SKM-1 (cell line): ENCODE measurements around the gene PLA2G2F.

Experiments used
- DNase-seq: peaks from one replicate; lab custom pipeline; 2025; ENCODE audit not compliant: unreplicated experiment; lab: John Stamatoyannopoulos, UW

The PLA2G2F gene

GRCh38 chr1:20142001-20142710 is 3.0 kb downstream of the PLA2G2F start:
- DNase-seq: no peak

GRCh38 chr1:20143318-20143717 is 4.2 kb downstream of the PLA2G2F start:
- no peak for DNase-seq

GRCh38 chr1:20143734-20144565 is 4.8 kb downstream of the PLA2G2F start:
- DNase-seq: no peak

GRCh38 chr1:20147846-20148570 is 8.9 kb downstream of the PLA2G2F start:
- DNase-seq: no peak

GRCh38 chr1:20148571-20149500 is 9.7 kb downstream of the PLA2G2F start:
- DNase-seq: no peak

GRCh38 chr1:20149601-20150325 is 10.6 kb downstream of the PLA2G2F start:
- DNase-seq: no peak

GRCh38 chr1:20150326-20150705 is 11.2 kb downstream of the PLA2G2F start:
- DNase-seq: no peak

- DNase-seq: no peak
These were observed 11.8 kb downstream of the PLA2G2F start for GRCh38 chr1:20150969-20151368.

- DNase-seq: peak; percentile 67
These were observed 12.9 kb downstream of the PLA2G2F start for GRCh38 chr1:20151906-20152598.

GRCh38 chr1:20152599-20152930 is 13.4 kb downstream of the PLA2G2F start:
- no peak for DNase-seq

- no peak for DNase-seq
These were observed 13.9 kb downstream of the PLA2G2F start for GRCh38 chr1:20153000-20153418.

- DNase-seq: no peak
These were observed 15.2 kb downstream of the PLA2G2F start for GRCh38 chr1:20154301-20154831.

- no peak for DNase-seq
These were observed 19.4 kb downstream of the PLA2G2F start for GRCh38 chr1:20158358-20159070.

GRCh38 chr1:20160034-20160433 is 20.9 kb downstream of the PLA2G2F start:
- no peak for DNase-seq

GRCh38 chr1:20164694-20165202 is 25.6 kb downstream of the PLA2G2F start:
- peak; percentile 58 for DNase-seq

- peak; percentile 91 for DNase-seq
These were observed 26.4 kb downstream of the PLA2G2F start for GRCh38 chr1:20165522-20165951.

GRCh38 chr1:20166051-20166450 is 26.9 kb downstream of the PLA2G2F start:
- no peak for DNase-seq

GRCh38 chr1:20167126-20167525 is 28.0 kb downstream of the PLA2G2F start:
- no peak for DNase-seq
